ENCODE measurements around the gene OGFOD3.
"Not testable (repeated sequence)": the region's sequence is repeated elsewhere in the genome, so short reads cannot be mapped to it uniquely, and the experiment has no call there.

Gene OGFOD3

GRCh38 chr17:82384730-82385481 lies 33.5 kb downstream of the OGFOD3 start:
- in situ Hi-C loops (cut with MboI; ENCODE audit: low sequenced_read_pairs, unreplicated experiment) = no loop called here
- no peak for DNase-seq (ENCODE audit: low spot score)
- TF ChIP-seq CTCF (IDR thresholded peaks at IDR 0.05; ENCODE audit: borderline replicate concordance, control extremely low read depth, extremely low read depth, insufficient read depth, missing control alignments) = no peak

GRCh38 chr17:82384051-82384729 lies 34.2 kb downstream of the OGFOD3 start:
- no peak for DNase-seq (ENCODE audit: low spot score)
- in situ Hi-C loops (cut with MboI; ENCODE audit: low sequenced_read_pairs, unreplicated experiment) = no loop called here

DNA sequence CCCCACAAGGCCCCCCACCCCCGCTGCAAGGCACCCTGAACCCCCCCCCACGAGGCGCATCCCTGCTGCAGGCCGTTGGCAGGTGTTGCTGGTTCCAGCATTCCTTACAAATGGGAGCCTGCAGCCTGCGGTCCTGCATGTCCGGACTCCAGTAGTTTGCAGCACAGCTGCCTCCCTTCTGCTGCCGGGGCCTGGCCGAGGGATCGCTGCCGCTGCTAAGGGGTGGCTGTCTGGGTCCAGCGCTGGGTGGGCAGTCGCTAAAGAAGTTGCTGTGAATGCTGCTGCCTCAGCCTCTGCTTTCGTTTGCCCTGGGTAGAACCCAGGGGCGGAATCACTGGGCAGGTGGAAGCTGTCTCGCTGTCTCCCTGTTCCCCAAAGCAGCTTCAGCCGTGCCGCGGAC lies 35.0 kb downstream of the OGFOD3 start:
- no peak for DNase-seq (ENCODE audit: low spot score)
- in situ Hi-C loops (cut with MboI; ENCODE audit: low sequenced_read_pairs, unreplicated experiment) = no loop called here

More at GRCh38 chr17:82384051-82384729, 34.2 kb downstream of the OGFOD3 start:
- no peak for TF ChIP-seq CTCF (IDR thresholded peaks at IDR 0.05; ENCODE audit: borderline replicate concordance, control extremely low read depth, extremely low read depth, insufficient read depth, missing control alignments)

DNA sequence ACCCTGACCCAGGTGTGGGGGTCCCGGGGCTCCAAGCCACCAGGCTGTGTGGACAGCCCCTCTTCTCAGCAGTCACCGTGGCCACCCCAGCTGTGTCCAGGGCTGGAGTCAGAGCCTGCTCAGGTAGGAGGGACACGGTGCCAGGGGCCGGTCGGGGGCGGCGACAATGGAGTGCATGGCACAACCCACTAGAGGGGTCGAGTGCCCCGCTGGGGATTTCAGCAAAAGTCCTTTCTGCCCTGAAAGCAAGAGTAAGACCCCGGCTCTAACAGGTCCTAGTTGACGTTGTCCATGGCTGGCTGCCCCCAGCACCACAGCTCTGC lies 35.5 kb downstream of the OGFOD3 start:
- in situ Hi-C loops (cut with MboI; ENCODE audit: low sequenced_read_pairs, unreplicated experiment) = no loop called here
- TF ChIP-seq CTCF (IDR thresholded peaks at IDR 0.05; ENCODE audit: borderline replicate concordance, control extremely low read depth, extremely low read depth, insufficient read depth, missing control alignments) = no peak

More for the DNA sequence above, 35.0 kb downstream of the OGFOD3 start:
- no peak for TF ChIP-seq CTCF (IDR thresholded peaks at IDR 0.05; ENCODE audit: borderline replicate concordance, control extremely low read depth, extremely low read depth, insufficient read depth, missing control alignments)

GRCh38 chr17:82382220-82382932 lies 36.0 kb downstream of the OGFOD3 start:
- DNase-seq (ENCODE audit: low spot score); in situ Hi-C loops (cut with MboI; ENCODE audit: low sequenced_read_pairs, unreplicated experiment): not testable (repeated sequence)

More for the DNA sequence above, 35.5 kb downstream of the OGFOD3 start:
- DNase-seq (ENCODE audit: low spot score) = no peak

GRCh38 chr17:82381703-82382009 lies 36.7 kb downstream of the OGFOD3 start:
- in situ Hi-C loops (cut with MboI; ENCODE audit: low sequenced_read_pairs, unreplicated experiment); DNase-seq (ENCODE audit: low spot score): not testable (repeated sequence)

GRCh38 chr17:82380860-82381702 lies 37.3 kb downstream of the OGFOD3 start:
- in situ Hi-C loops (cut with MboI; ENCODE audit: low sequenced_read_pairs, unreplicated experiment) = no loop called here
- no peak for DNase-seq (ENCODE audit: low spot score)
- TF ChIP-seq CTCF (IDR thresholded peaks at IDR 0.05; ENCODE audit: borderline replicate concordance, control extremely low read depth, extremely low read depth, insufficient read depth, missing control alignments) = no peak
